NB4 (cell line): ENCODE data around the gene USP33.
"Not testable (repeated sequence)": the region's sequence is repeated elsewhere in the genome, so short reads cannot be mapped to it uniquely, and the experiment has no call there.

ENCODE experiments used
- DNase-seq: peaks from one replicate; pipeline ENCODE4 v3.0.0; 2010; ENCODE audit warnings: low read depth
- H3K4me3 ChIP-seq: one replicate; pipeline ENCODE4 v1.5.1; 2011; ENCODE audit warnings: mild to moderate bottlenecking, low read depth, low read length, moderate library complexity
- MYC ChIP-seq: IDR thresholded peaks from 2 replicates; pipeline ENCODE4 v1.6.1; 2011; ENCODE audit warnings: low read depth, low read length
- POLR2A ChIP-seq: IDR thresholded peaks from 2 replicates; pipeline ENCODE4 v1.6.1; 2011; ENCODE audit warnings: mild to moderate bottlenecking; ENCODE audit not compliant: insufficient read length; ENCODE audit errors: extremely low read depth
- TF ChIP-seq, protein P1 (sequence below): IDR thresholded peaks from one replicate; pipeline ENCODE4 v1.5.1; 2012; ENCODE audit warnings: low read depth, low read length
- TF ChIP-seq, protein P2 (sequence below): IDR thresholded peaks from 2 replicates; pipeline ENCODE4 v1.6.1; 2011; ENCODE audit warnings: low read depth, low read length

Gene USP33

DNA sequence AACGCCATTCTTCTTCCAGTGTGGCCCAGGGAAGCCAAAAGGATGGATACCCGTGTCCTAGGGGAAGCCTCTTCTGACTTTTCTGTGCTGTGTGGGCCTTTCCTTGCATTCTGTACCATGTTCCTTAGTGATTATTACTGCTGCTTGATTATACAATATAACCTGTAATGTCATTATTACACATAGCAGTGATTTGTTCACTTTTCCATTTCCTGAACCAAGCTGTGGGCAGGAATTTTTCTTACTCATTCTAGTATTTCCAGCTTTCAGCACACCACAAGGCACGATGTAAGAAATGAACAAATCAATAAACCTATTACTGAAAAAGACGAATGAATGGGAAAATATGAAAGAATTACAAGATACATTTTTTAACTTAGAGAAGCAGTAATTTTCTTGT, 8.4 kb upstream of the USP33 start:
- H3K4me3 ChIP-seq: no peak overlapping the region
- no peak for TF ChIP-seq POLR2A
- no peak for TF ChIP-seq MYC
- TF ChIP-seq, protein P1, sequence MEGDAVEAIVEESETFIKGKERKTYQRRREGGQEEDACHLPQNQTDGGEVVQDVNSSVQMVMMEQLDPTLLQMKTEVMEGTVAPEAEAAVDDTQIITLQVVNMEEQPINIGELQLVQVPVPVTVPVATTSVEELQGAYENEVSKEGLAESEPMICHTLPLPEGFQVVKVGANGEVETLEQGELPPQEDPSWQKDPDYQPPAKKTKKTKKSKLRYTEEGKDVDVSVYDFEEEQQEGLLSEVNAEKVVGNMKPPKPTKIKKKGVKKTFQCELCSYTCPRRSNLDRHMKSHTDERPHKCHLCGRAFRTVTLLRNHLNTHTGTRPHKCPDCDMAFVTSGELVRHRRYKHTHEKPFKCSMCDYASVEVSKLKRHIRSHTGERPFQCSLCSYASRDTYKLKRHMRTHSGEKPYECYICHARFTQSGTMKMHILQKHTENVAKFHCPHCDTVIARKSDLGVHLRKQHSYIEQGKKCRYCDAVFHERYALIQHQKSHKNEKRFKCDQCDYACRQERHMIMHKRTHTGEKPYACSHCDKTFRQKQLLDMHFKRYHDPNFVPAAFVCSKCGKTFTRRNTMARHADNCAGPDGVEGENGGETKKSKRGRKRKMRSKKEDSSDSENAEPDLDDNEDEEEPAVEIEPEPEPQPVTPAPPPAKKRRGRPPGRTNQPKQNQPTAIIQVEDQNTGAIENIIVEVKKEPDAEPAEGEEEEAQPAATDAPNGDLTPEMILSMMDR: no peak
- TF ChIP-seq, protein P2, sequence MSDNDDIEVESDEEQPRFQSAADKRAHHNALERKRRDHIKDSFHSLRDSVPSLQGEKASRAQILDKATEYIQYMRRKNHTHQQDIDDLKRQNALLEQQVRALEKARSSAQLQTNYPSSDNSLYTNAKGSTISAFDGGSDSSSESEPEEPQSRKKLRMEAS: no peak
- DNase-seq: no peak

DNA sequence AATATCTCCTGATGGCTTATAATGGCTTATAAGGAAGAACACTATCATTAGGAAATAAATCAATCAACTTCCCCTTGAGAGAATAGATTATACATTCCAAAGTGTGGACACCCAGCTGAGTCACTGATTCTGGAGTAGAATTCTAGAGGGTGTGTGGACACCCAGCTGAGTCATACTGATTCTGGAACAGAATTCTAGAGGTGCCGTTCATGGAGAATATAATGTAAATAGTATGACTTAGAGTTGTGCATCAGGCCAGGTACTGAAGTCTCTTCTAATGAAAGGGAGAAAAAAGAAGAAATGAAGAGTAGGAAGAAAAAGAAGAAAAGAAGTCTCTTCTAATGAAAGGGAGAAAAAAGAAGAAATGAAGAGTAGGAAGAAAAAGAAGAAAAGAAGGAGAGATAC, 2.4 kb upstream of the USP33 start:
- DNase-seq: peak; percentile 41
- TF ChIP-seq, protein P1: no peak
- TF ChIP-seq, protein P2: no peak
- TF ChIP-seq POLR2A: no peak
- TF ChIP-seq MYC: no peak
- no peak overlapping the region for H3K4me3 ChIP-seq

DNA sequence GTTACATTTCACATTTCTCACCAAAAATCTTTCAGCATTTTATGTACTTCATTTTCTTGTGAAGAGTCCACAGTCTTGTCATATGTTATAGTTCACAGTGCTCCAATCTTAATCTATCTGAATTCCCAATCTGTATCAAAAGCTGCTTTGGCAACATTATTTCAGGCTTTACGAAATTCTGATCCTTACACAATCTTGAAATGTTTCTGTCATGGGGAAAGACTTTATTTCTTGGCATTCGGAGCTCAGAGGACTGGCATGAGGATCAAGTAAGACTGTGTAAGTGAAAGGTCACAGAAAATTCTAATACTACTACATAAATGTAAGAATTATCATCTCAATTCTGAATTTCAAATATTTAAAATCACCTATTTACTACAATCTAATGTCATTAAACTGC, 2.0 kb downstream of the USP33 start:
- TF ChIP-seq, protein P2: no peak
- no peak for TF ChIP-seq POLR2A
- TF ChIP-seq, protein P1: no peak
- no peak for TF ChIP-seq MYC
- DNase-seq: peak; percentile 16
- H3K4me3 ChIP-seq: peak overlapping the region; percentile 96

DNA sequence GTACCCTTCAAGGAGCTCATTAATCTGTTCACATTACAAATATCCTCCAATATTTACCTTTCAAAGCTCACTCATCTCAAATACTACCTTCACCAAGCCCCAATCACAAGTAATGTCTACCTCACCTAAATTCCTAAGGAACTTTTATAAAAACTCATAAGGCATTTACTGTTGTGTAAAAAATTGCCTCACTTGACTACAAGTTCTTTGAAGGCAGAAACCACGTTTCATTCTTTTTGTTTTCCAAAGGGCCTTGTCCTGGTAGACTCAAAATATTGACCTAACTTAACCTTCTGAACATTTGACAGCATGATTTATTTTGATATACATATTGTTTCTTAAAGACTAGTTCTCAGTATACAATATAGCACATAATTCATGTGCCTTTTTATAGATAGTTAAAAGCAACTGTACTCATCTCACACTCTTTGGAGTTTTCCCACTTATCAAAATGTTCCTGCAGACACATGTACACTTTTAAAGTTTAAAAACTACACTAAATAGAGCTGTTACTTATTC, 2.5 kb downstream of the USP33 start:
- H3K4me3 ChIP-seq: peak overlapping the region; percentile 96
- TF ChIP-seq, protein P1: no peak
- TF ChIP-seq MYC: no peak
- TF ChIP-seq POLR2A: no peak
- TF ChIP-seq, protein P2: no peak
- DNase-seq: no peak

DNA sequence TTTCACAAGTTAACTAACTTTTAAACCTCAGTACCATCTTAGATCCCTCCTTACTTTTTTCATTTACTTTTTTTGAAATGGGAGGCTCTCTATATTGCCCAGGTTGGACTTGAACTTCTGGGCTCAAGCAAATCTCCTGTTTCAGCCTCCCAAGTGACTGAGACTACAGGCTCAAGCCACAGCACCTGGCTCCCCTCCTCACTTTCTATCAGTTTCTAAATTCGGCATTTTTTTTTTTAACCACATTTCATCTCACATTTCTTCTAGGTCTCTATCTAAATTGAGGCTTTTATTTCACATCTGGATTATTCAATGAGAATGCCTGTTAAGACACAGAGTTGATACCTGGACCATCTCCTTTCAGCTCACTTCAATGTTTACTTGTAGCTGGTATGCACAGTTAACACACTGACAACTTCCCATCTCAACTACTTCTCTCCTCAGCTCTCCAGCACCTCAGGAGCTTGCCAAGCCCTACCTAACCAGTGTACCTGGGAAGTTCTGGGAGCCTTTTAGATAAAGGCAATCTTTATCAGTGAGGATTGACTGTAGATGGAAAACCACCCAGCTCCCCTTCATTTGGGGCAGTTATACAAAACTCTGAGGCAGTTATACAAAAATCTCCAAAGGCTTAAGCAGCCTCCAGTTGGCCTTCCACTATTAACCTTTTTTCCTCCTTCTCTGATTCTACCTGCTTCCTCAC, 3.4 kb downstream of the USP33 start:
- peak overlapping the region; percentile 96 for H3K4me3 ChIP-seq
- no peak for DNase-seq
- no peak for TF ChIP-seq POLR2A
- no peak for TF ChIP-seq MYC

DNA sequence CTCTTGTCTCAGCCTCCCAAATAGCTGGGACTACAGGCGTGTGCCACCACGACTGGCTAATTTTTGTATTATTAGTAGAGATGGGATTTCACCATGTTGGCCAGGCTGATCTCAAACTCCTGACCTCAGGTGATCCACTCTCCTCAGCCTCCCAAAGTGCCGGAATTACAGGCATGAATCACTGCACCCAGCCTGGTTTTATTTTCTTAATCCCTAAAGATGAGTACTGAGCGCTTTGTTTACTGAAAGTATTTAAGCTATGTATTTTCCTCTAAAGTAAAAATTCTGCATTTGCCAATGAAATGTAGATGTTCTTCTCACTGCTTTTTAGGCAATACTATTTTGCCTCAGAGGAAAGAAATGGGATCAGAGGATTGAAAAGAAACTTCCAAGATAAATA, 10.2 kb downstream of the USP33 start:
- not testable (repeated sequence) for H3K4me3 ChIP-seq, DNase-seq

DNA sequence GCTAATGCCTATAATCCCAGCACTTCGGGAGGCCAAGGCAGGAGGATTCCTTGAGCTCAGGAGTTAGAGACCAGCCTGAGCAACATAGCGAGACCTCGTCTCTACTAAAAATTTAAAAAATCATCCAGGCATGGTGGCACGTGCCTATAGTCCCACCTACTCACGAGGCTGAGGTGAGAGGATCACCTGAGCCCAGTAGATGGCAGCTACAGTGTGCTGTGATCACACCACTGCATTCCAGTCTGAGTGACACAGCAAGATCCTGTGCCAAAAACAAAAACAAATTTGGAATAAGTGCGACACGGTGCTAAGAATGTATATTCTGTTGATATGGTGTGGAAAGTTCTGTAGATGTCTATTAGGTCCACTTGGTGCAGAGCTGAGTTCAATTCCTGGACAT, 15.1 kb downstream of the USP33 start:
- H3K4me3 ChIP-seq: no peak overlapping the region
- TF ChIP-seq, protein P1: no peak
- TF ChIP-seq POLR2A (no peak), MYC (no peak)
- TF ChIP-seq, protein P2: no peak
- DNase-seq: no peak
